ENCODE measurements around the gene SVIL.
A peak's percentile ranks its signal among the peaks of the same experiment; 100 is the strongest.
"Not testable (repeated sequence)": the region's sequence is repeated elsewhere in the genome, so short reads cannot be mapped to it uniquely, and the experiment has no call there.

The SVIL gene

GRCh38 chr10:29491918-29492317, 142.9 kb downstream of the SVIL start:
- TF ChIP-seq, protein P1, sequence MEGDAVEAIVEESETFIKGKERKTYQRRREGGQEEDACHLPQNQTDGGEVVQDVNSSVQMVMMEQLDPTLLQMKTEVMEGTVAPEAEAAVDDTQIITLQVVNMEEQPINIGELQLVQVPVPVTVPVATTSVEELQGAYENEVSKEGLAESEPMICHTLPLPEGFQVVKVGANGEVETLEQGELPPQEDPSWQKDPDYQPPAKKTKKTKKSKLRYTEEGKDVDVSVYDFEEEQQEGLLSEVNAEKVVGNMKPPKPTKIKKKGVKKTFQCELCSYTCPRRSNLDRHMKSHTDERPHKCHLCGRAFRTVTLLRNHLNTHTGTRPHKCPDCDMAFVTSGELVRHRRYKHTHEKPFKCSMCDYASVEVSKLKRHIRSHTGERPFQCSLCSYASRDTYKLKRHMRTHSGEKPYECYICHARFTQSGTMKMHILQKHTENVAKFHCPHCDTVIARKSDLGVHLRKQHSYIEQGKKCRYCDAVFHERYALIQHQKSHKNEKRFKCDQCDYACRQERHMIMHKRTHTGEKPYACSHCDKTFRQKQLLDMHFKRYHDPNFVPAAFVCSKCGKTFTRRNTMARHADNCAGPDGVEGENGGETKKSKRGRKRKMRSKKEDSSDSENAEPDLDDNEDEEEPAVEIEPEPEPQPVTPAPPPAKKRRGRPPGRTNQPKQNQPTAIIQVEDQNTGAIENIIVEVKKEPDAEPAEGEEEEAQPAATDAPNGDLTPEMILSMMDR (IDR thresholded peaks at IDR 0.05; ENCODE audit: insufficient read depth, missing control alignments), result no peak
- no peak for FAIRE-seq
- no peak for DNase-seq (ENCODE audit: insufficient read length, low spot score)

- not testable (repeated sequence) for FAIRE-seq; DNase-seq (ENCODE audit: insufficient read length, low spot score)
Measured at GRCh38 chr10:29490781-29491280, 143.9 kb downstream of the SVIL start.

DNA sequence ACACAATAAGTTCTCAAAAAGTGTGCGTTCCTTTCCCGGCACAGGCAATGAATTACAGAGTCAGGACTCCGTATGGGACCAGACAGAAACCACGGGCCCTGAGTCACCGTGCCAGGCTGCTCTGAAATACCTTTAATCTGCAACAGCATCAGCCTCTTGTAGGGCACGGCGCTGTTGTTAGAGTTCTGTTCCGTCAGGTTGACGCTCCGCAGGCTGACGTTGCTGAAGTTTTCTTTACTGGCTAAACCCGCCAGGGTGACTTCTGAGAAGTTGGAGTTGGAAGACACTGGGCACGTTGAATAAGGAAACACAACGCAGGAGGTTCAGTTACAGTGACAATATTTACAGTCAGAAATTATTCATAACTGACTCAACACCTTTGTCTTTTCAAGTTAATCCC, 146.3 kb downstream of the SVIL start:
- not testable (repeated sequence) for DNase-seq (ENCODE audit: insufficient read length, low spot score)

DNA sequence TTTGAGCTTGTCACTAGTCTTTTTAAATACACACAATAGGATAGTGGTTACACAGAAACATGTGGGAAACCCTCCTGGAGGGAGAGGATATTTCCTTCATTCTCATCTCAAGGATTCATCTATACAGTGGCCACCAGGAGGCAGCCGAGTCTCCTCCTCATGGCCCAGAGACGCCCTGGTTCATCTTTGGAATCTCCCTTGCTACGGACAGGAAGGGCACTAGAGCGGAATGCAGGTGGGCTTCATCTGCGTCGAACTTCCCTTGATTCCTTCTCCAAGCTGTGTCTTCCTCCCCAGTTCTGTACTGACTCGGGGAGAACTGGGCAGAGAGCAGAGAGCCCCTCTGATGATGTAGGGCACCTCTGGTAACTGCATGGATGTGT, 146.9 kb downstream of the SVIL start:
- not testable (repeated sequence) for FAIRE-seq; DNase-seq (ENCODE audit: insufficient read length, low spot score)

More for the DNA sequence above, 146.3 kb downstream of the SVIL start:
- FAIRE-seq, result not testable (repeated sequence)

GRCh38 chr10:29487032-29487883, 147.5 kb downstream of the SVIL start:
- not testable (repeated sequence) for DNase-seq (ENCODE audit: insufficient read length, low spot score); FAIRE-seq

DNA sequence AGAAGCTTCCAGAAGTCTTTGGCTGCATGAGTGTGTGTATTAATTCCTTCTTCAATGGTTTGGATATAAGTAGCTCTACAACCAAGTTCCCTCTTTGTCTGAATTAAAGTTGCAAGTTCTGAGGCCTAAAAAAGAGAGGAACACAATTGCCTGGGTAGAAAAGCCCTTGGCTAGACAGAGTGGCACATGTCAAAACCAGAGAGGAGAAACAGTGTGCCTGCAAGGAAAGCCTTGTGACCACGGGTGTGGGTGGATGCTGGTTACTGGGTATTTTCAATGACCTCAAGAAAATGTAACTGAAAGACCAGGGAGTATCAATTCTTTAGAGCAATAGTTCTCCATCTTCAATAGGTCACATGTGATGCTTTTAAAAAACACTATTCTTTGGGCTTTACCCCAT, 148.3 kb downstream of the SVIL start:
- TF ChIP-seq, protein P1 (IDR thresholded peaks at IDR 0.05; ENCODE audit: insufficient read depth, missing control alignments), result no peak
- no peak for DNase-seq (ENCODE audit: insufficient read length, low spot score)
- FAIRE-seq, result no peak

GRCh38 chr10:29484677-29485076, 150.1 kb downstream of the SVIL start:
- DNase-seq (ENCODE audit: insufficient read length, low spot score), result not testable (repeated sequence)
- FAIRE-seq, result peak; percentile 72

DNA sequence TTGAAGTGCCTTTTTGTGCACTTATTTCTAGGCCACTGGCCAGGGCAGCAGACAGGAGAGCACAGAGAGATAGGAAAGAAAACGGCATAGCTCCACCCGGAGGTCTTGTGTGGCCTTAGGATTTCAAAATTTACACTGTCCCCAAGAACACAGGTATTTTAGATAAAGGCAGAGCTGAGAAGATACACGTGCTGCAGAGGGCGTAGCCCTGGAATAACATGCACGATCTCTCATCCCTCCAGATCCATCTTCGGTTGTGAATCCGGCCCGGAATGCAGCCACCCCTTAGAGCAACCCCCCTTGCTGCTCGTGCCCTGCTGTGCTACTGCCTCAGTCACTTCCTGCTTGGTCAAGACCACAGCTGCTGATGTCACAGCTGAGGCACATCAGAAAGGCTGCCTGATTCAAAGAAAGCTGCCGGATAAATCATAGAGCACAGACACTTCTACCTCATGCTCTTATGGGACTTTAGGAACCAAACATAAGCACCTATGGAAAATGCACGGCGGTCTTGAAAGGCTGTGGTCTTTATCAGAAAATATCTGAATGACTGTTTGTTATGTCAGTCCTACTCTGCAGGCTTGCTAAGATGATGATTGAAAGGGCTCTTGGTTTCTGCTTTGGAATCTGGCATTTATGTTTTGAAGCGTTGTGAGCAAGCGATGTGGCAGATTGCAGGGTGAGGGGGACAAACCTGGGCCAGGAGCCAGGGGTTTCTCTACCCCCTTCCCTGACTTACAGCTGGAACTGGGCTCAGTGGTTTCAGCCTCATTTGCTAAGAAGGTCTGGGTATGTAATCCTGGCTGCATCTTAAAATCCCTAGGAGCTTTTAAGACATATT, 152.0 kb downstream of the SVIL start:
- DNase-seq (ENCODE audit: insufficient read length, low spot score), result no peak
- TF ChIP-seq, protein P1 (IDR thresholded peaks at IDR 0.05; ENCODE audit: insufficient read depth, missing control alignments), result no peak
- peak; percentile 85 for FAIRE-seq

GRCh38 chr10:29481906-29482440, 152.8 kb downstream of the SVIL start:
- DNase-seq (ENCODE audit: insufficient read length, low spot score) (no peak), FAIRE-seq (no peak)

More at GRCh38 chr10:29481906-29482440, 152.8 kb downstream of the SVIL start:
- TF ChIP-seq, protein P1 (IDR thresholded peaks at IDR 0.05; ENCODE audit: insufficient read depth, missing control alignments), result no peak

All from D721Med (cell line).